Limb (tissue), 2 donors: ENCODE results near the gene SLC7A8.

Experiments used
- DNase-seq, 2 donors: peaks; one replicate each; pipeline ENCODE4 v3.0.0-alpha.2; 2016; ENCODE audit errors: extremely low spot score in 2 of 2

Gene SLC7A8

GRCh38 chr14:23183158-23183470 lies 346 bp downstream of the SLC7A8 start:
- DNase-seq = no peak

GRCh38 chr14:23182372-23183157 lies 895 bp downstream of the SLC7A8 start:
- peak in 1 of 2 donors; percentile 63 for DNase-seq

GRCh38 chr14:23181946-23182345 lies 1.5 kb downstream of the SLC7A8 start:
- no peak for DNase-seq

- no peak for DNase-seq
Measured at GRCh38 chr14:23181453-23181852, 2.0 kb downstream of the SLC7A8 start.

GRCh38 chr14:23177181-23177580 lies 6.3 kb downstream of the SLC7A8 start:
- DNase-seq = no peak

- no peak for DNase-seq
Measured at GRCh38 chr14:23175823-23176222, 7.6 kb downstream of the SLC7A8 start.

GRCh38 chr14:23174296-23175184 lies 8.9 kb downstream of the SLC7A8 start:
- DNase-seq = no peak

GRCh38 chr14:23173796-23174195 lies 9.7 kb downstream of the SLC7A8 start:
- DNase-seq = no peak

GRCh38 chr14:23173031-23173430 lies 10.4 kb downstream of the SLC7A8 start:
- DNase-seq = no peak

GRCh38 chr14:23172574-23172973 lies 10.9 kb downstream of the SLC7A8 start:
- no peak for DNase-seq

GRCh38 chr14:23172096-23172495 lies 11.4 kb downstream of the SLC7A8 start:
- DNase-seq = no peak

GRCh38 chr14:23171222-23171975 lies 12.1 kb downstream of the SLC7A8 start:
- DNase-seq = no peak

GRCh38 chr14:23169622-23170021 lies 13.8 kb downstream of the SLC7A8 start:
- DNase-seq = no peak

GRCh38 chr14:23168246-23168645 lies 15.2 kb downstream of the SLC7A8 start:
- peak in 1 of 2 donors; percentile 30 for DNase-seq

- DNase-seq = no peak
Measured at GRCh38 chr14:23167116-23167847, 16.2 kb downstream of the SLC7A8 start.

GRCh38 chr14:23164949-23165348 lies 18.5 kb downstream of the SLC7A8 start:
- DNase-seq = no peak

GRCh38 chr14:23164250-23164649 lies 19.2 kb downstream of the SLC7A8 start:
- DNase-seq = no peak

GRCh38 chr14:23163830-23164229 lies 19.6 kb downstream of the SLC7A8 start:
- DNase-seq = no peak

- no peak for DNase-seq
Measured at GRCh38 chr14:23162800-23163199, 20.7 kb downstream of the SLC7A8 start.

- DNase-seq = no peak
Measured at GRCh38 chr14:23162005-23162404, 21.5 kb downstream of the SLC7A8 start.

- DNase-seq = peak in 1 of 2 donors; percentile 50
Measured at GRCh38 chr14:23160924-23161522, 22.4 kb downstream of the SLC7A8 start.
